ENCODE data around the gene NUDT1.

DNA sequence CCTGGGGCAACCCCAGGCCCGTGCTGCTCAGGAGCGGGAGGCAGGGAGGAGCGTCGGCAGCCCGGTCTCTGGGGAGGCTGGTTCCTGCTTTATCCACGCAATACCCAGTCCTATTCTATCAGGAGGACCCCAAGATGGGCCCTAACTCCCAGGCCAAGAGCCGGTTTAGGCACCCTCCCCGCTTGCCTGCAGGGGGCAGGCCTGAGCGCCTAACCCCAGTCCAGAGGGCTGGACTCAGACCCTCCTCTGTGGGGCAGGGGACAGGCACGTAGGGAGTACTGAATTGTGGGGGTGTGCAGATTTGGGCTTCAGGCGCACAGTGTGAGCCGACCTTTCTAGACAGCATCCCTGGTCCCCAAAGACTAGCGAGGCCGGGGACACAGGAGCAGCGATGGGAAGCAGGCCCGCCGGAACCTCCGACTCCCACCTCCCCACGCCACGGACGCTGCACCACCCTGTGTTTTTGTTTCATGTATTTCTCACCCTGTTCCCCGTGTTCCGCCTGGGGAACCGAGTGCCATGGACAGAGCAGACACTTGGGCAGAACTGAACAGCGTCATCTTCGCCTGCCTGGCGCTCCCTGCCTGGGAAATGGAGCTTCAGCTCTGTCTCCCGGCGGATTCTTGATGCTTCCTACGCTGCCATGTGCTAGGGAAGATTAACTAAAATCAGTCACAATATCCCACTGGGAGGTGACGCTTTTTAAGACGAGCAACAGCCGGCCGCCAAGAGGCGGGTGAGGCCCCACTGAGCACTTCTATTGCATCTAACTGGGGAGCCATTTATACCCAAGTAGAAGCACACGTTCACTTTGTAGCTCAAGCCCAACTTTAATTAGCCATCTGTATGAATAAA is 5.3 kb downstream of the NUDT1 start:
- TF ChIP-seq EZH2 (IDR thresholded peaks at IDR 0.05; ENCODE audit: borderline replicate concordance, low read length): no peak
- TF ChIP-seq, protein P1, sequence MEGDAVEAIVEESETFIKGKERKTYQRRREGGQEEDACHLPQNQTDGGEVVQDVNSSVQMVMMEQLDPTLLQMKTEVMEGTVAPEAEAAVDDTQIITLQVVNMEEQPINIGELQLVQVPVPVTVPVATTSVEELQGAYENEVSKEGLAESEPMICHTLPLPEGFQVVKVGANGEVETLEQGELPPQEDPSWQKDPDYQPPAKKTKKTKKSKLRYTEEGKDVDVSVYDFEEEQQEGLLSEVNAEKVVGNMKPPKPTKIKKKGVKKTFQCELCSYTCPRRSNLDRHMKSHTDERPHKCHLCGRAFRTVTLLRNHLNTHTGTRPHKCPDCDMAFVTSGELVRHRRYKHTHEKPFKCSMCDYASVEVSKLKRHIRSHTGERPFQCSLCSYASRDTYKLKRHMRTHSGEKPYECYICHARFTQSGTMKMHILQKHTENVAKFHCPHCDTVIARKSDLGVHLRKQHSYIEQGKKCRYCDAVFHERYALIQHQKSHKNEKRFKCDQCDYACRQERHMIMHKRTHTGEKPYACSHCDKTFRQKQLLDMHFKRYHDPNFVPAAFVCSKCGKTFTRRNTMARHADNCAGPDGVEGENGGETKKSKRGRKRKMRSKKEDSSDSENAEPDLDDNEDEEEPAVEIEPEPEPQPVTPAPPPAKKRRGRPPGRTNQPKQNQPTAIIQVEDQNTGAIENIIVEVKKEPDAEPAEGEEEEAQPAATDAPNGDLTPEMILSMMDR (IDR thresholded peaks at IDR 0.05; ENCODE audit: low read length): peak; percentile 81
